IgD-negative memory B cell (primary cell): ENCODE data around the gene PIGV. TPM values are rescaled to one million over a fixed set of nuclear protein-coding genes. Genes with fewer than 3 reads are reported as not detected.

ENCODE experiments used
- H3K27ac Mint-ChIP-seq, 3 donors: one replicate each; pipeline ENCODE4 v1.8.0; 2020 to 2022; ENCODE audit warnings: mild to moderate bottlenecking in 3 of 3, mixed read lengths in 3 of 3, moderate library complexity in 1 of 3
- H3K27me3 Mint-ChIP-seq: one replicate; pipeline ENCODE4 v1.8.0; 2021; ENCODE audit warnings: mixed read lengths
- H3K36me3 Mint-ChIP-seq: one replicate; pipeline ENCODE4 v1.8.0; 2020; ENCODE audit warnings: mild to moderate bottlenecking, mixed read lengths
- H3K4me1 Mint-ChIP-seq, 3 donors: one replicate each; pipeline ENCODE4 v1.8.0; 2020 to 2022; ENCODE audit warnings: mixed read lengths in 3 of 3, mild to moderate bottlenecking in 1 of 3
- H3K4me3 Mint-ChIP-seq, 4 donors: one replicate each; pipeline ENCODE4 v1.8.0; 2020 to 2022; ENCODE audit warnings: mild to moderate bottlenecking in 4 of 4, mixed read lengths in 4 of 4, moderate library complexity in 3 of 4
- H3K9me3 Mint-ChIP-seq, 3 donors: one replicate each; pipeline ENCODE4 v1.8.0; 2020 to 2021; ENCODE audit warnings: mixed read lengths in 3 of 3, mild to moderate bottlenecking in 1 of 3
- polyA plus RNA-seq: library from polyadenylated mRNA; unstranded; fragments of 300-500 nt; fragmentation: Illumina TruSeq; gene quantifications from one replicate; pipeline ENCODE4 v1.2.3, GENCODE V29; 2021

Gene PIGV
- polyA plus RNA-seq, 1 donor from 2014 or later = 10.6 TPM

- Mint-ChIP-seq H3K36me3 (peaks cover 3% of the 10 kb centered on the region), H3K27ac (peak overlapping the region in 2 of 3 donors; percentile 51 to 85), H3K4me1 (peaks cover 5 to 6% (median 5%) of the 10 kb centered on the region in 3 donors), H3K27me3 (no peaks in the 10 kb centered on the region), H3K9me3 (no peaks in the 10 kb centered on the region), H3K4me3 (no peak overlapping the region)
Observed at GRCh38 chr1:26758358-26758757, 29.4 kb upstream of the PIGV start.

DNA sequence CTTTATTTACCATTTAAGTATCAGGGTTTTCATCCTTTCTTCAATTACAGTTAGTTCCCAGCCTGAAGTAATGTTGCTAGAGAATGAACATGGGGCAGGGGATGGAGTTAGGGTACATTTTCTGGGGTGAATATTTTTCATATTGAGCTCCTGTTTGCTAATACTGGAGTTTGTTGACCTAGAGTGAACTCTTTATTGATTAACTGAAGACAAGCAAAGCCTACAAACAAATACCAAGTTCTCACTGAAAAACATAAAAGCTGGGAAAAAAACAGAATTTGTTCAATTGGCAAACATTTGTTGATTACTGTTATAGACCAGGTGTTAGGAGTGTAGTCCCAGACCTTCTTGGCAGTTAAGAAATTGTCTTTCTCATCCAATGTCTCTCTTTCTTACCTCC, 28.2 kb upstream of the PIGV start:
- Mint-ChIP-seq H3K27me3 (no peaks in the 10 kb centered on the region), H3K36me3 (peaks cover 3% of the 10 kb centered on the region), H3K4me3 (no peak overlapping the region), H3K4me1 (peaks cover 4 to 5% (median 5%) of the 10 kb centered on the region in 3 donors), H3K9me3 (no peaks in the 10 kb centered on the region), H3K27ac (no peak overlapping the region)

DNA sequence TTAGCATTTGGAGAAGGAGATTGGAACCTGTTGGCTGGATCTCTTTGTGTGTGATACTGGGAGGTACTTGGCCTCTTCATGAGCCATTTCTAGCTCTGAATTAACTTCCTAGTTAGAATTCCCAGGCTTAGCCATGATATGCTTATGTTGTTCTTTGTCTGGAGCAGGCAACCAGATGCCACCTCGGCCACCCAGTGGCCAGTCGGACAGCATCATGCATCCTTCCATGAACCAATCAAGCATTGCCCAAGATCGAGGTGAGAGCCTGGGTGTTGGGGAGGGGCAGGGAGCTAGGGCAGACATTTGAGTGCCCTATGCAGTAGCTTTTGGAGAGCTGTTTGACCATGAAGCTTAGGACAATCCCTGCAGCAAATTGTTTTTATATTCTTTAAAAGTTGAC, 26.5 kb upstream of the PIGV start:
- peaks cover 0 to 5% (median 3%) of the 10 kb centered on the region in 3 donors for H3K4me1 Mint-ChIP-seq
- H3K36me3 Mint-ChIP-seq = peaks cover 3% of the 10 kb centered on the region
- no peak overlapping the region for H3K4me3 Mint-ChIP-seq
- no peaks in the 10 kb centered on the region for H3K9me3 Mint-ChIP-seq
- H3K27ac Mint-ChIP-seq = no peak overlapping the region
- no peaks in the 10 kb centered on the region for H3K27me3 Mint-ChIP-seq

DNA sequence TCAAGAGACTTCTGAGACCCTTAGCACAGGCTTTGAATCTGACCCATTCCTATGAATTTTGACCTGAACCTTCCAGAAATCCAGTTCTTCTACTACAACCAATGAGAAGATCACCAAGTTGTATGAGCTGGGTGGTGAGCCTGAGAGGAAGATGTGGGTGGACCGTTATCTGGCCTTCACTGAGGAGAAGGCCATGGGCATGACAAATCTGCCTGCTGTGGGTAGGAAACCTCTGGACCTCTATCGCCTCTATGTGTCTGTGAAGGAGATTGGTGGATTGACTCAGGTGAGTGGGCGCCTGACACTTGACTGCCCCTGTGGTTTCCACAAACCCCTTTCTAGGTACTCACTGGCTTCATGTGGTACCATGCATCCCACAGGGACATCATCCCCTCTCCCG, 20.0 kb upstream of the PIGV start:
- Mint-ChIP-seq H3K4me3 (no peak overlapping the region), H3K36me3 (peaks cover 4% of the 10 kb centered on the region), H3K27me3 (no peaks in the 10 kb centered on the region), H3K27ac (peak overlapping the region in 1 of 3 donors; percentile 45), H3K4me1 (peaks cover 0 to 3% (median 0%) of the 10 kb centered on the region in 3 donors), H3K9me3 (no peaks in the 10 kb centered on the region)

GRCh38 chr1:26768755-26769154, 19.0 kb upstream of the PIGV start:
- Mint-ChIP-seq H3K4me1 (peaks cover 0 to 3% (median 0%) of the 10 kb centered on the region in 3 donors), H3K4me3 (no peak overlapping the region)

DNA sequence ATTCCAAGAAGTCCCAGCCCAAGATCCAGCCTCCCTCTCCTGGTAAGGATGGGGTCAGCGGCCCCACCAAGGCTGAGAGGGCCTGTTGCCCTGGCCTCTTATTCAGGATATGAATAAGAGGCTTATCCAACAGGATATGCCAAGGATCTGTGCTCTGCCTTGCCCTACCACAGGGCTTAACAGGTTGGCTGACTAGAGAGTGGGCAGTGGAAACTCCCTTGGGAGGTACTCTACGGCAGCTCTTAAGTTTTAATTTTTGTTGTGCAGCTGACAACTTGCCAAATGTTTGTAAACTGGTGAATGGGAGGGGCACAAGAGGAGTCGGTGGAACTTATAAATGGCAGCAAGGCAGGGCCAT, 16.5 kb upstream of the PIGV start:
- Mint-ChIP-seq H3K9me3 (no peaks in the 10 kb centered on the region), H3K27ac (peak overlapping the region in 2 of 3 donors; percentile 39 to 52), H3K4me3 (no peak overlapping the region), H3K4me1 (peaks cover 0 to 3% (median 0%) of the 10 kb centered on the region in 3 donors), H3K27me3 (no peaks in the 10 kb centered on the region), H3K36me3 (peaks cover 2% of the 10 kb centered on the region)

More at GRCh38 chr1:26768755-26769154, 19.0 kb upstream of the PIGV start:
- peak overlapping the region; percentile 23 to 74 (median 45) for H3K27ac Mint-ChIP-seq
- H3K27me3 Mint-ChIP-seq = no peaks in the 10 kb centered on the region
- no peaks in the 10 kb centered on the region for H3K9me3 Mint-ChIP-seq
- H3K36me3 Mint-ChIP-seq = peaks cover 2% of the 10 kb centered on the region

DNA sequence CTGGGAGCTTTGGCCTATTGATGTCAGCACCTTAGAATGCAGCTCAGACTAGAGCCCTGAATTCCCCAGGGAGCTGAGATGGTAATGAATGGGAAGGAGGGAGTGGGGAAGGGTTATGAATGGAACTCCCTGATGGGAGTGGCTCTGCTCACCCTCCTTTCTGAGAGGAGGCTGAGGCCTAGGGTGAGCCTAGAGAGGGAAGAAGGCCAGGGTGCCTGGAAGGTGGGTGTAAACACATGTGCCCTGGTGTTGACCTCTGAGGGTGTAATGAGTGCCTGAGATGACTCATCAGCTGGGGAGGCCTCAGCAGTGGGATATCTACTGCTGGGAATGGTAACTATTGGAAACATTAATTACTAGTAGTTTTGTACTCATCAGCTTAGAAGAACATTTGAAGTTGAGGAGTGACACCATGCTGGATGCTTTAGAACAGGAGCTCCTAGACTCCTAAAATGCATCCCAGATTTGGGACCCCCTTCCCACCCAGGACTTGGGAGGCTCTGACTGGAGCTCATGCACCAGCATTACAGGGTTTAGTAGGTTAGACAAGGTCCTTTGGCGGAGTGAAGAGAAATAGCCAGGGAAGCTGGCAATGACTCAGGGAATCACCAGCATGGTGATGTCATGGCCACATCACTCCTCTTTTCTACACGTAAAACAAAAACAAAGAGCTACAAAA, 16.0 kb upstream of the PIGV start:
- Mint-ChIP-seq H3K27me3 (no peaks in the 10 kb centered on the region), H3K27ac (peak overlapping the region in 2 of 3 donors; percentile 39 to 52), H3K36me3 (peaks cover 2% of the 10 kb centered on the region), H3K4me1 (peaks cover 0 to 3% (median 0%) of the 10 kb centered on the region in 3 donors), H3K9me3 (no peaks in the 10 kb centered on the region), H3K4me3 (no peak overlapping the region)

DNA sequence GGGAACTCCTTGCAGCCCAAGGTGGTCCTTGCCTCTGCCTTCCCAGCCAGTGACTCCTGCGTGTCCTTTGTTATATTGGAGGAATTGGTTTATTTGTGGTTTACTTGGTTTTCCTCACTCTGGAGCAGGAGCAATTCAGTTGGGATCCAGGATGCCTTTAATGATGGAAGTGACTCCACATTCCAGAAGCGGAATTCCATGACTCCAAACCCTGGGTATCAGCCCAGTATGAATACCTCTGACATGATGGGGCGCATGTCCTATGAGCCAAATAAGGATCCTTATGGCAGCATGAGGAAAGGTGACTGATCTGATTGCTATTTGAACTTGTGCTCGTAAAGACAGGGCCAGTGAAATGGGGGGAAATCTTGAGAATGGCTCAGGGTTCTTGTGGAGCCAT, 15.1 kb upstream of the PIGV start:
- no peak overlapping the region for H3K27ac Mint-ChIP-seq
- H3K9me3 Mint-ChIP-seq = no peaks in the 10 kb centered on the region
- H3K36me3 Mint-ChIP-seq = peaks cover 2% of the 10 kb centered on the region
- no peaks in the 10 kb centered on the region for H3K27me3 Mint-ChIP-seq
- H3K4me3 Mint-ChIP-seq = no peak overlapping the region
- peaks cover 0 to 3% (median 0%) of the 10 kb centered on the region in 3 donors for H3K4me1 Mint-ChIP-seq

- no peaks in the 10 kb centered on the region for H3K27me3 Mint-ChIP-seq
- no peaks in the 10 kb centered on the region for H3K9me3 Mint-ChIP-seq
- H3K4me1 Mint-ChIP-seq = peaks cover 0 to 9% (median 5%) of the 10 kb centered on the region in 3 donors
- no peak overlapping the region for H3K27ac Mint-ChIP-seq
- no peak overlapping the region for H3K4me3 Mint-ChIP-seq
- peaks cover 2% of the 10 kb centered on the region for H3K36me3 Mint-ChIP-seq
Observed at GRCh38 chr1:26774462-26774861, 13.3 kb upstream of the PIGV start.

GRCh38 chr1:26775666-26776065, 12.1 kb upstream of the PIGV start:
- Mint-ChIP-seq H3K27ac (peak overlapping the region in 2 of 3 donors; percentile 16 to 64), H3K4me3 (no peak overlapping the region), H3K9me3 (no peaks in the 10 kb centered on the region), H3K36me3 (no peaks in the 10 kb centered on the region), H3K4me1 (peaks cover 0 to 9% (median 3%) of the 10 kb centered on the region in 3 donors), H3K27me3 (no peaks in the 10 kb centered on the region)

DNA sequence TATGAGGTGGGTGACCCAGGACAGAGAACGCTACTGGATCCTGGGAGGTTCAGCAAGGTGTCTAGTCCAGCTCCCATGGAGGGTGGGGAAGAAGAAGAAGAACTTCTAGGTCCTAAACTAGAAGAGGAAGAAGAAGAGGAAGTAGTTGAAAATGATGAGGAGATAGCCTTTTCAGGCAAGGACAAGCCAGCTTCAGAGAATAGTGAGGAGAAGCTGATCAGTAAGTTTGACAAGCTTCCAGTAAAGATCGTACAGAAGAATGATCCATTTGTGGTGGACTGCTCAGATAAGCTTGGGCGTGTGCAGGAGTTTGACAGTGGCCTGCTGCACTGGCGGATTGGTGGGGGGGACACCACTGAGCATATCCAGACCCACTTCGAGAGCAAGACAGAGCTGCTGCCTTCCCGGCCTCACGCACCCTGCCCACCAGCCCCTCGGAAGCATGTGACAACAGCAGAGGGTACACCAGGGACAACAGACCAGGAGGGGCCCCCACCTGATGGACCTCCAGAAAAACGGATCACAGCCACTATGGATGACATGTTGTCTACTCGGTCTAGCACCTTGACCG, 8.6 kb upstream of the PIGV start:
- no peaks in the 10 kb centered on the region for H3K9me3 Mint-ChIP-seq
- no peak overlapping the region for H3K4me3 Mint-ChIP-seq
- peak overlapping the region in 2 of 3 donors; percentile 46 to 63 for H3K27ac Mint-ChIP-seq
- H3K27me3 Mint-ChIP-seq = no peaks in the 10 kb centered on the region
- peaks cover 4 to 25% (median 18%) of the 10 kb centered on the region in 3 donors for H3K4me1 Mint-ChIP-seq
- no peaks in the 10 kb centered on the region for H3K36me3 Mint-ChIP-seq

DNA sequence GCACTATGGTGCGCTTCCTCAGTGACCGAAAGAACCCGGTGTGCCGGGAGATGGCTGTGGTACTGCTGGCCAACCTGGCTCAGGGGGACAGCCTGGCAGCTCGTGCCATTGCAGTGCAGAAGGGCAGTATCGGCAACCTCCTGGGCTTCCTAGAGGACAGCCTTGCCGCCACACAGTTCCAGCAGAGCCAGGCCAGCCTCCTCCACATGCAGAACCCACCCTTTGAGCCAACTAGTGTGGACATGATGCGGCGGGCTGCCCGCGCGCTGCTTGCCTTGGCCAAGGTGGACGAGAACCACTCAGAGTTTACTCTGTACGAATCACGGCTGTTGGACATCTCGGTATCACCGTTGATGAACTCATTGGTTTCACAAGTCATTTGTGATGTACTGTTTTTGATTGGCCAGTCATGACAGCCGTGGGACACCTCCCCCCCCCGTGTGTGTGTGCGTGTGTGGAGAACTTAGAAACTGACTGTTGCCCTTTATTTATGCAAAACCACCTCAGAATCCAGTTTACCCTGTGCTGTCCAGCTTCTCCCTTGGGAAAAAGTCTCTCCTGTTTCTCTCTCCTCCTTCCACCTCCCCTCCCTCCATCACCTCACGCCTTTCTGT, 7.3 kb upstream of the PIGV start:
- H3K36me3 Mint-ChIP-seq = no peaks in the 10 kb centered on the region
- no peaks in the 10 kb centered on the region for H3K27me3 Mint-ChIP-seq
- no peak overlapping the region for H3K27ac Mint-ChIP-seq
- H3K9me3 Mint-ChIP-seq = no peaks in the 10 kb centered on the region
- no peak overlapping the region for H3K4me3 Mint-ChIP-seq
- H3K4me1 Mint-ChIP-seq = peaks cover 6 to 33% (median 26%) of the 10 kb centered on the region in 3 donors

DNA sequence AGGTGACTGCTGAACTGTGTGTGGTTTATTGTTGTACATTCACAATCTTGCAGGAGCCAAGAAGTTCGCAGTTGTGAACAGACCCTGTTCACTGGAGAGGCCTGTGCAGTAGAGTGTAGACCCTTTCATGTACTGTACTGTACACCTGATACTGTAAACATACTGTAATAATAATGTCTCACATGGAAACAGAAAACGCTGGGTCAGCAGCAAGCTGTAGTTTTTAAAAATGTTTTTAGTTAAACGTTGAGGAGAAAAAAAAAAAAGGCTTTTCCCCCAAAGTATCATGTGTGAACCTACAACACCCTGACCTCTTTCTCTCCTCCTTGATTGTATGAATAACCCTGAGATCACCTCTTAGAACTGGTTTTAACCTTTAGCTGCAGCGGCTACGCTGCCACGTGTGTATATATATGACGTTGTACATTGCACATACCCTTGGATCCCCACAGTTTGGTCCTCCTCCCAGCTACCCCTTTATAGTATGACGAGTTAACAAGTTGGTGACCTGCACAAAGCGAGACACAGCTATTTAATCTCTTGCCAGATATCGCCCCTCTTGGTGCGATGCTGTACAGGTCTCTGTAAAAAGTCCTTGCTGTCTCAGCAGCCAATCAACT, 6.4 kb upstream of the PIGV start:
- Mint-ChIP-seq H3K36me3 (no peaks in the 10 kb centered on the region), H3K9me3 (no peaks in the 10 kb centered on the region), H3K4me3 (peak overlapping the region in 1 of 4 donors; percentile 3), H3K27me3 (no peaks in the 10 kb centered on the region), H3K27ac (peak overlapping the region in 1 of 3 donors; percentile 40), H3K4me1 (peaks cover 15 to 40% (median 35%) of the 10 kb centered on the region in 3 donors)

DNA sequence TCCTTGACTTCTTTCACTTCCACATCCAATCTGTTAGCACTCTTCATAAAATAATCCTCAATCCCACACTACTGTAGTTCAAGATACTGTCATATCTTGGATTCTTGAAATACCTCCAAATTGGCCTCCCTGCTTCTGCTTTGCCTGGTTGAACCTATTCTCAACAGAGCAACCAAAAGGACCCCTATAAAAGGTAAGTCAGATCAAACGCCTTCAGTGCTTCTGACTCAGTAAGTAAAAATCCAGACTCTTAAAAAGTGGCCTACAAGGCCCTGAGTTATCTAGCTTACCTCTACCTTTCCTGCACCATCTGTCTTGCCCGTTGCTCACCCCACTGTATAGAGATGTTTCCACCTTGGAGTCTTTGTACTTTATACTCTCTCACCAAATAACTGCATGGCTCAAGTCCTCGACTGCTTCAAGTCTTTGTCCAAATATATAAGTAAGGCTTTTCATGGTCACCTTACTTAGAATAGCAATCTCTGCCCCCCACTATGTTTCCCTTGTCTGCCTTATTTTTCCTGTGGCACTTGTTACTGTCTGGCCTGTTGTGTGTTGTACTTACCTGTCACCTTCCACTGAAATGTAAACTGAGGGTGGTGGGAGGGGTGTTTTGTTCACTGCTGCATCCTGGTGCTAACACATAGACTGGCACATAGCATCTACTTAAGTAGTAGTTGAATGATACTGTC, 5.1 kb upstream of the PIGV start:
- no peaks in the 10 kb centered on the region for H3K36me3 Mint-ChIP-seq
- peaks cover 22 to 48% (median 48%) of the 10 kb centered on the region in 3 donors for H3K4me1 Mint-ChIP-seq

GRCh38 chr1:26783646-26784022, 4.1 kb upstream of the PIGV start:
- Mint-ChIP-seq H3K27me3 (peaks cover 1% of the 10 kb centered on the region), H3K9me3 (no peaks in the 10 kb centered on the region), H3K36me3 (peaks cover under 1% of the 10 kb centered on the region), H3K27ac (peak overlapping the region in 2 of 3 donors; percentile 23 to 31), H3K4me1 (peaks cover 20 to 50% (median 44%) of the 10 kb centered on the region in 3 donors), H3K4me3 (peak overlapping the region in 1 of 4 donors; percentile 94)

More for the DNA sequence above, 5.1 kb upstream of the PIGV start:
- peaks cover 1% of the 10 kb centered on the region for H3K27me3 Mint-ChIP-seq
- peak overlapping the region in 2 of 3 donors; percentile 28 to 31 for H3K27ac Mint-ChIP-seq
- peak overlapping the region in 1 of 4 donors; percentile 33 for H3K4me3 Mint-ChIP-seq
- H3K9me3 Mint-ChIP-seq = no peaks in the 10 kb centered on the region
